Neural crest cell (in vitro differentiated cells): ENCODE results near the gene PMEPA1. TPM values are rescaled to one million over a fixed set of nuclear protein-coding genes. Genes with fewer than 3 reads are reported as not detected.
A peak's percentile ranks its signal among the peaks of the same experiment; 100 is the strongest.

ENCODE experiments used
- DNase-seq: peaks from one replicate; pipeline ENCODE4 v3.0.0; 2021; ENCODE audit warnings: low read depth, mixed read lengths, low spot score
- H3K27ac Mint-ChIP-seq: one replicate; pipeline ENCODE4 v1.8.0; 2021; ENCODE audit warnings: mild to moderate bottlenecking, mixed read lengths; ENCODE audit not compliant: unreplicated experiment
- H3K27me3 Mint-ChIP-seq: 2 replicates; pipeline ENCODE4 v1.8.0; 2021; ENCODE audit warnings: low read depth, mild to moderate bottlenecking, mixed read lengths
- H3K36me3 Mint-ChIP-seq: 2 replicates; pipeline ENCODE4 v1.8.0; 2021; ENCODE audit warnings: low read depth, mild to moderate bottlenecking, mixed read lengths
- H3K4me1 Mint-ChIP-seq: 2 replicates; pipeline ENCODE4 v1.8.0; 2021; ENCODE audit warnings: mixed read lengths
- H3K4me3 Mint-ChIP-seq: one replicate; pipeline ENCODE4 v1.8.0; 2021; ENCODE audit warnings: mild to moderate bottlenecking, mixed read lengths
- H3K9me3 Mint-ChIP-seq: 2 replicates; pipeline ENCODE4 v1.8.0; 2021; ENCODE audit warnings: mixed read lengths
- CTCF ChIP-seq: fragments of 200-600 bp; sonication (generic); conservative IDR thresholded peaks from 2 replicates; pipeline ENCODE4 v1.5.0; 2021; ENCODE audit warnings: antibody characterized with exemption, mild to moderate bottlenecking
- total RNA-seq: library from RNA; stranded (reverse); gene quantifications from 2 replicates; pipeline ENCODE4 v1.2.1, GENCODE V29; 2021

Gene PMEPA1
- total RNA-seq, 1 donor from 2014 or later, result 3.2 TPM

DNA sequence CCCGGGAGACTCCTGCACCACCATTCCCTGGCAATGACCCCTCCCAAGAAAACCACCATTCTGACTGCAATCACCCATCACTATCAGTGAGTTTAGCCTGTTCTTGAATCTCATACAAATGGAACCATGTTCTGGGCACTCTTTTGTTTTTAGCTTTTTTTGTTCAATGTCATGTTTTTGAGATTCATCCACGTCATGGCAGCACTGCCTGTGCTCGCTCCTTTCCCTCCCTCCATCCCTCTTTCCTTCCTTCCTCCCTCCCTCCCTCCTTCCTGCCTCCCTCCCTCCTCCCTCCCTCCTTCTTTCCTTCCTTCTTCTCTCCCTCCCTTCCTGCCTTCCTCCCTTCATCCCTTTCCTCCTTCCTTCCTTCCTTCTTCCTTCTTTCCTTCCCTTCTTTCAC, 44.4 kb upstream of the PMEPA1 start:
- H3K27me3 Mint-ChIP-seq, result peaks cover 42% of the 10 kb centered on the region
- TF ChIP-seq CTCF, result no peak
- H3K9me3 Mint-ChIP-seq, result no peaks in the 10 kb centered on the region
- no peak overlapping the region for H3K27ac Mint-ChIP-seq
- no peak for DNase-seq
- no peaks in the 10 kb centered on the region for H3K36me3 Mint-ChIP-seq
- no peak overlapping the region for H3K4me3 Mint-ChIP-seq
- no peaks in the 10 kb centered on the region for H3K4me1 Mint-ChIP-seq

GRCh38 chr20:57753332-57754164, 43.7 kb upstream of the PMEPA1 start:
- Mint-ChIP-seq H3K9me3 (no peaks in the 10 kb centered on the region), H3K27ac (peak overlapping the region; percentile 62), H3K36me3 (no peaks in the 10 kb centered on the region), H3K4me1 (no peaks in the 10 kb centered on the region), H3K27me3 (peaks cover 41% of the 10 kb centered on the region), H3K4me3 (no peak overlapping the region)
- no peak for DNase-seq
- no peak for TF ChIP-seq CTCF

GRCh38 chr20:57751411-57751810, 41.6 kb upstream of the PMEPA1 start:
- no peaks in the 10 kb centered on the region for H3K4me1 Mint-ChIP-seq
- DNase-seq, result no peak
- no peak for TF ChIP-seq CTCF
- peaks cover 37% of the 10 kb centered on the region for H3K27me3 Mint-ChIP-seq
- no peaks in the 10 kb centered on the region for H3K36me3 Mint-ChIP-seq
- no peak overlapping the region for H3K4me3 Mint-ChIP-seq
- H3K9me3 Mint-ChIP-seq, result no peaks in the 10 kb centered on the region
- H3K27ac Mint-ChIP-seq, result no peak overlapping the region

GRCh38 chr20:57749869-57750268, 40.1 kb upstream of the PMEPA1 start:
- no peak for DNase-seq
- Mint-ChIP-seq H3K4me3 (no peak overlapping the region), H3K27ac (no peak overlapping the region), H3K4me1 (no peaks in the 10 kb centered on the region), H3K27me3 (peaks cover 25% of the 10 kb centered on the region), H3K36me3 (no peaks in the 10 kb centered on the region), H3K9me3 (no peaks in the 10 kb centered on the region)
- TF ChIP-seq CTCF, result no peak

DNA sequence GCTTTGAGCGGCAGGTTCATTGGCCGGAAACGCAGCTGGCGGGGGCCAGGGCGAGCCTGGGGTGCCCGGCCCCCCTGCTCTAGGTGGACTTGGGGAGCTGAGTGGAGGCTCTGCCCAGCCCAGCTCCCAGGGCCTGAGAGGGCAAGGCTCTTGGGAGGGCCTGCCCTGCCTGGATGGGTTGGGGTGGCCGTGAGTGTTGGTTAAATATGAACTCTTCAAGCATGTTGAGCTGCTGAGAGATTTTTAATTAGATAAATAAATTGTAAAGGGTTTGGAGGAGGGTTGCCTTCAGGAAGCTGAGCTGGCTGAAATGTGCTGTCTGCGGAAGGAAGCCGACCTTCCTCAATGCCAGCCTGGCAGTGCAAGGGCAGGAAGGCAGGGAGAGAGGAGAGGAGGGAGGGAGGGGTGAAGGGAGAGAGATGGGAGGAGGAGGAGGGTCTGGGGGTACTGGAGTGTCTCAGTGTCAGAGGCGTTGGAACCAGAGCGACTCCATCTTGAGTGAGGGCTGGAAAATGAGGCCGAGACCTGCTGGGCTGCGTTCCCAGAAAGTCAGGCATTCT, 39.4 kb upstream of the PMEPA1 start:
- no peak overlapping the region for H3K4me3 Mint-ChIP-seq
- no peaks in the 10 kb centered on the region for H3K4me1 Mint-ChIP-seq
- no peak overlapping the region for H3K27ac Mint-ChIP-seq
- H3K9me3 Mint-ChIP-seq, result no peaks in the 10 kb centered on the region
- DNase-seq, result no peak
- H3K36me3 Mint-ChIP-seq, result no peaks in the 10 kb centered on the region
- no peak for TF ChIP-seq CTCF
- peaks cover 20% of the 10 kb centered on the region for H3K27me3 Mint-ChIP-seq
